Hippocampal formation (tissue), 2 donors: ENCODE measurements around the gene CKAP5.

Experiments
- DNase-seq, 2 donors: peaks; one replicate each; lab custom pipeline; 2025; lab: John Stamatoyannopoulos, UW

CKAP5 gene

GRCh38 chr11:46766656-46767055 is 79.4 kb downstream of the CKAP5 start:
- DNase-seq: no peak

GRCh38 chr11:46762248-46762647 is 83.8 kb downstream of the CKAP5 start:
- DNase-seq: no peak

- no peak for DNase-seq
These were observed 84.3 kb downstream of the CKAP5 start for GRCh38 chr11:46761807-46762206.

GRCh38 chr11:46760429-46761128 is 85.5 kb downstream of the CKAP5 start:
- DNase-seq: no peak

GRCh38 chr11:46759196-46759595 is 86.9 kb downstream of the CKAP5 start:
- peak in 1 of 2 donors; percentile 7 for DNase-seq

GRCh38 chr11:46755962-46756361 is 90.1 kb downstream of the CKAP5 start:
- no peak for DNase-seq

GRCh38 chr11:46747150-46747549 is 98.9 kb downstream of the CKAP5 start:
- DNase-seq: no peak

- DNase-seq: no peak
These were observed 100.1 kb downstream of the CKAP5 start for GRCh38 chr11:46745995-46746394.

- DNase-seq: no peak
These were observed 100.8 kb downstream of the CKAP5 start for GRCh38 chr11:46745328-46745727.

GRCh38 chr11:46743693-46744339 is 102.3 kb downstream of the CKAP5 start:
- DNase-seq: no peak

GRCh38 chr11:46743043-46743442 is 103.0 kb downstream of the CKAP5 start:
- no peak for DNase-seq

- no peak for DNase-seq
These were observed 104.2 kb downstream of the CKAP5 start for GRCh38 chr11:46741600-46742484.

- no peak for DNase-seq
These were observed 107.2 kb downstream of the CKAP5 start for GRCh38 chr11:46738887-46739286.

GRCh38 chr11:46737699-46738098 is 108.4 kb downstream of the CKAP5 start:
- no peak for DNase-seq

- no peak for DNase-seq
These were observed 109.5 kb downstream of the CKAP5 start for GRCh38 chr11:46736615-46737014.

- DNase-seq: no peak
These were observed 109.9 kb downstream of the CKAP5 start for GRCh38 chr11:46736146-46736545.

- DNase-seq: no peak
These were observed 112.8 kb downstream of the CKAP5 start for GRCh38 chr11:46733234-46733633.

GRCh38 chr11:46731545-46731944 is 114.5 kb downstream of the CKAP5 start:
- no peak for DNase-seq

- no peak for DNase-seq
These were observed 116.7 kb downstream of the CKAP5 start for GRCh38 chr11:46729110-46730027.

GRCh38 chr11:46728659-46729040 is 117.4 kb downstream of the CKAP5 start:
- no peak for DNase-seq

GRCh38 chr11:46727952-46728658 is 118.0 kb downstream of the CKAP5 start:
- no peak for DNase-seq
